Measurements from ENCODE around the gene KLK3.

DNA sequence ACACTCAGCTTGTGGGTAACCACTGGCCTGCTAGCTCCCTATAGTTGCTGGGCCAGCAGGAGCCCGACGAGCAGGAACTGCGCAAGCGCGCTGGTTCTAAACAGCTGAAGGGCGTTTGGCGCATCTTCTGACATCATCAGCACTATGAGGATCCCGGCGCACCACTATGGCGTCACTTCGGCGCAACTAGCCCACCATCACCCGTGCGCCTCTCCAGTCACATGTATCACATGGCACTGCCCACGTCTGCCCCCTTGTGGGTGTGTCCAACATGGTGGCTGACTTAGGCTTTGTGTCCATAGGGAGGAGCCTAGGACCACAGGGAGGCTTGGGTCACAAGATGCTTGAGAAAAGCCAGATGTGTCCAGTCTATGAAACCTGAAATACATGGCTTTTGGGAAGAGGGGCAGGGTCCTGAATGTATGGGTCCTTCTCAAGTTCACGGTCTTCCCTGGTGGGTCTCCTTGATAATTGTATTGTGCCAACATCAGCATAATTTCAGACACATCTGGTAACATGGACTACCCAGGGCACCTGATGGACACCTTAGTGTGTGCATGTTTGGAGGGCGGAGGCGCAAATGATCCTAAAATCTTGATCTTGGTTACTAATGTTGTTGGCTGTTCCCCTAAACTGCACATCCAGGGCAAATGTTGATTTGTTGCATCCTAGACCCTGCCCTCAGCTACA lies 38.5 kb downstream of the KLK3 start:
- TF ChIP-seq, protein P1, sequence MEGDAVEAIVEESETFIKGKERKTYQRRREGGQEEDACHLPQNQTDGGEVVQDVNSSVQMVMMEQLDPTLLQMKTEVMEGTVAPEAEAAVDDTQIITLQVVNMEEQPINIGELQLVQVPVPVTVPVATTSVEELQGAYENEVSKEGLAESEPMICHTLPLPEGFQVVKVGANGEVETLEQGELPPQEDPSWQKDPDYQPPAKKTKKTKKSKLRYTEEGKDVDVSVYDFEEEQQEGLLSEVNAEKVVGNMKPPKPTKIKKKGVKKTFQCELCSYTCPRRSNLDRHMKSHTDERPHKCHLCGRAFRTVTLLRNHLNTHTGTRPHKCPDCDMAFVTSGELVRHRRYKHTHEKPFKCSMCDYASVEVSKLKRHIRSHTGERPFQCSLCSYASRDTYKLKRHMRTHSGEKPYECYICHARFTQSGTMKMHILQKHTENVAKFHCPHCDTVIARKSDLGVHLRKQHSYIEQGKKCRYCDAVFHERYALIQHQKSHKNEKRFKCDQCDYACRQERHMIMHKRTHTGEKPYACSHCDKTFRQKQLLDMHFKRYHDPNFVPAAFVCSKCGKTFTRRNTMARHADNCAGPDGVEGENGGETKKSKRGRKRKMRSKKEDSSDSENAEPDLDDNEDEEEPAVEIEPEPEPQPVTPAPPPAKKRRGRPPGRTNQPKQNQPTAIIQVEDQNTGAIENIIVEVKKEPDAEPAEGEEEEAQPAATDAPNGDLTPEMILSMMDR (IDR thresholded peaks at IDR 0.05) = no peak
- TF ChIP-seq POLR2A (IDR thresholded peaks at IDR 0.05) = no peak

All from heart left ventricle (tissue), 13 donors.